ENCODE measurements around the gene KRTAP5-4. TPM values are rescaled to one million over a fixed set of nuclear protein-coding genes. Genes with fewer than 3 reads are reported as not detected.
"Not testable (repeated sequence)": the region's sequence is repeated elsewhere in the genome, so short reads cannot be mapped to it uniquely, and the experiment has no call there.

KRTAP5-4 gene
- total RNA-seq, 1 donor from 2014 or later: not detected

GRCh38 chr11:1653541-1654387 is 31.8 kb upstream of the KRTAP5-4 start:
- DNase-seq (ENCODE audit: extremely low read depth, low read depth, low spot score): no peak

- no peak for DNase-seq (ENCODE audit: extremely low read depth, low read depth, low spot score)
Measured at GRCh38 chr11:1652771-1653540, 31.0 kb upstream of the KRTAP5-4 start.

GRCh38 chr11:1652442-1652770 is 30.5 kb upstream of the KRTAP5-4 start:
- no peak for DNase-seq (ENCODE audit: extremely low read depth, low read depth, low spot score)

GRCh38 chr11:1652026-1652425 is 30.1 kb upstream of the KRTAP5-4 start:
- DNase-seq (ENCODE audit: extremely low read depth, low read depth, low spot score): no peak

DNA sequence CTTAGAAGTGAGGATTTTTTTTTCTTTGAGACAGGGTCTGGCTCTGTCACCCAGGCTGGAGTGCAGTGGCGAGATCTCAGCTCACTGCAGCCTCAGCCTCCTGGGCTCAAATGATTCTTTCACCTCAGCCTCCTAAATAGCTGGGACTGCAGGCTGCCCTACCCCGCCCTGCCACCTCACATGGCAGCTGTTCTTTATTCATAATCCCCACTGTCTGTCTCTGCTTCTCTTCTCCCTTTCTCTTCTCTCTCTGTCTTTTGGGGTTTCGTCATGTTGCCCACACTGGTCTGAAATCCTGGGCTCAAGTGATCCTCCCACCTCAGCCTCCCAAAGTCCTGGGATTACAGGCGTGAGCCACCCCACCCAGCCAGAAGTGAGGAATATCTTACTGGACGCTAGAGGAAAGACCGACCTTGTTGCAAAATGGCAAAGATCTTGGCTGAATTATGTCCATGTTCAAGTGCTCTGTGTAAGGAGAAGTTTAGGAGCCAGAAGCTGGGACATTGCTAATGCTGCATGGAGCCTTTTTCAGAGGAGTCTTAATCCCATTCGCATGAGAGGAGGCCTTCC is 29.6 kb upstream of the KRTAP5-4 start:
- DNase-seq (ENCODE audit: extremely low read depth, low read depth, low spot score): no peak

DNA sequence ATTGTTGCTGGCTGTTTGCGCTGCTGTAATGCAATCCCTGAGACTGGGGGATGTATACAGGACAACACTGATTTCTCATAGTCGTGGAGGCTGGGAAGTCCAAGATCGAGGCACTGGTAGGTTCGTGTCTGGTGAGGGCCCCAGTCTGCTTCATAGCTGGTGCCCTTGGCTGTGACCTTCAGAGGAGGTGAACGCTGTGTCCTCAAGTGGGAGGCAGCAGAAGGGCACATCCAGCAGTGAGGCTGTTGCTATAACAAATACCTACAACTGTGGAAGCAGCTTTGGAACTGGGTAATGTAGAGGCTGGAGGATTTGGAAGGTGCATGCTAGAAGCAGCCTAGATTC is 29.0 kb upstream of the KRTAP5-4 start:
- no peak for DNase-seq (ENCODE audit: extremely low read depth, low read depth, low spot score)

DNA sequence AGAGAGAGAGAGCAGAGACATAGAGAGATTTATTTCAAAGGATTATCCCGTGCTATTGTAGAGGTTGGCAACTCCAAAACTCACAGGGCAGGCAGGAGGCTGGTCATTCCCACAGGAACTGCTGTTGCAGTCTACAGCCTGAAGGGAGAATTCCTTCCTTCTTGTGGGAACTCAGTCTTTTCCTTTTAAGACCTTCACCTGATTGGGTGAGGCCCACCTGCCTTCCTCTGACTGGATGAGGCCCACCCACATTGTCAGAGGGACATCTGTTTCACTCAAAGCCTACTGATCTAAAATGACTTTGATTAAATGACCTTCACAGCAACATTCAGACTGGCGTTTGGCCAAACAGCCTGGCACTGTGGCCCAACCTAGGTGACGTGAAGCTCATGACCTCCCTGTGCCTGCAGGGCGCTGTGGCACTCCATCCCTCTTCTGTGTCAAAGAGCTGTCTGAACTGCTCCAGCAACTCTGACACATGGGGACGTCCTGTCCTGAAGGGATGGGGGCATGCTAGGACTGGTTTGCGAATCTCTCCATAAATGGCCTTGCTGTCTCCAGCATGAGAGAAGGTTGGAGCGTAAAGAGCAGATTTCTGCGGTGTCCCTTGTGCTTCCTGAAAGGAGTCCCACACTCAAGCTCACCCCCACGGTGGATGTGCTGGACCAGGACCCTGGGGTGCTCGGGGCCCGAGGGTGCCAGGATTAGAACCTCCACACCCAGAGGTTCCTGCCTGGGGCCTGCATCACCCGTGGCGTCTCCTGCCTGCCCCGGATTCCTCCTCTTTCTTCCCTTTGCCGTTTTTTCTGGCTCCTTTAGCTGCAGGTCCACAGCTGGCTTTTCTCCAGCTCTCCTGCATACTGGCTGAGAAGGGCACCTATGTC is 28.3 kb upstream of the KRTAP5-4 start:
- no peak for DNase-seq (ENCODE audit: extremely low read depth, low read depth, low spot score)

GRCh38 chr11:1648653-1649420 is 26.9 kb upstream of the KRTAP5-4 start:
- no peak for DNase-seq (ENCODE audit: extremely low read depth, low read depth, low spot score)

DNA sequence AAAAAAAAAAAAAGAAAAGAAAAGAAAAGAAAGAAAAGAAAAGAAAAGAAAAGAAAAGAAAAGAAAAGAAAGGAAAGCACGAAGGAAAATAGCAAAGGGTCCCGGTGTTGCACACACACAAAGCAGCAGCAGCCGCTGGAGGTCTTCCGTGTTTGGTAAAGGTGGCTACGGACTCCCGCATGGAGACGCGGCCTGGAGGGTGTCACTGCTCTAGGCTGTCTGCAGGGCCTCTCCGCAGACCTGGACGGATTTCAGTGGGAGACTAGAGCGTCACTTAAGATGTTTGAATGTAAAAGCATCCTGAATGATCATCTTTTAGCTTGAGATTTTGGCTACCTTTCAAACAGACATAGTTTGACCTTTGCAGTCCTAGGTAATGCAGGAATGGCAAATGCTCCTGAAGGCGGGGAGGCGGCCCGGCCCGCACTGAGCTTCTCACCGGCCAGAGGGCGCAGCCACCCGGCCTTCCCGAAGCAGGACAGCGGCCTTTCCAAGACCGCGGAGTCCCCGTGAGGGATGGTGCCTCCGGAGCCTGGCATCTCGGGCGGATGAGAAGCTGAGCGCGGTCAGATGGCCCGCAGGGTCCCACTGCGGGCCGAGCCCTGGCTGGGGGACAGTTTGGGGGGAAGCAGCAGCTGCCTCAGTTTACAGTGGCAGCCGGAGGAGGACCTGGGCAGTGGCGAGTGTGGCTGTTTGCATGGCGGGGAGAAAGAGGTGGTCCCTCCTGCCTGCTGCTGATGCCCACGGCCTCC is 26.1 kb upstream of the KRTAP5-4 start:
- DNase-seq (ENCODE audit: extremely low read depth, low read depth, low spot score): no peak

GRCh38 chr11:1646540-1646939 is 24.6 kb upstream of the KRTAP5-4 start:
- not testable (repeated sequence) for DNase-seq (ENCODE audit: extremely low read depth, low read depth, low spot score)

- DNase-seq (ENCODE audit: extremely low read depth, low read depth, low spot score): no peak
Measured at GRCh38 chr11:1645357-1645821, 23.5 kb upstream of the KRTAP5-4 start.

DNA sequence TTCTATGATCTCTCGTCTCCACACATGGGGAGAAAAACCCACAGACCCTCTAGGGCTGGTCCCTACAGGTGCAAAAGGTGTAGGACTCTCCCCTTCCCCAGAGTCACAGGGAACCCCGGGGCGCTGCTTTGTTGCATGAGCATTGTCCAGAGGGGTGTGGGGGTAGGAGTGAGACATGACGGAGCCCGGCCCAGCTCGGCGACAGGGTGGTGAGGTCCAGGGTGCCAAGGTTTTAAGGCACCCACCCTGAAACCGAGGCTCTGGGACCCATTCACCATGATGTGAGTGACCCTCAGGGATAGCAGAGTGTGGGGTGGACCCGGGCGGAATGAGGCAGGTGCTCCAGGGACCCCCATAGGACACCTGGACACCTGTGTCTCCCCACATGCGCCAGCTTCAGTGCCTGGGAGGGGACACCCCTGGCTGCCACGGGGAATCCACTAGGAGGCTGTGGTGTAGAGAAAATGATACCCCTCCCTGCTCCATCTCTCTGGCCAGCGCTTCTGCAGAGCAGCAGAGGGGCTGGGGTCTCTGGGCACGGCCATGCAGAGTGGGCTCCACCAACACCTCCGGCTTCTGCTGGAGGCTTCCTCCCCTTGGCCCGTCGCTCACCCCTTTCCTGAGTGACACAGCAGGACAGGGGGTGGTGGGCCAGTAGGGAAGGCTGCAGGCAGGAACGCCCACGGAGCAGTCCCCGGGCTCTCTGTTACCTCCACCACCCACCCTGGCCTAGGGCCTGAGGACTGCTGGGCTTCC is 22.8 kb upstream of the KRTAP5-4 start:
- DNase-seq (ENCODE audit: extremely low read depth, low read depth, low spot score): no peak

- no peak for DNase-seq (ENCODE audit: extremely low read depth, low read depth, low spot score)
Measured at GRCh38 chr11:1643146-1643690, 21.3 kb upstream of the KRTAP5-4 start.

GRCh38 chr11:1642288-1643145 is 20.6 kb upstream of the KRTAP5-4 start:
- DNase-seq (ENCODE audit: extremely low read depth, low read depth, low spot score): no peak

GRCh38 chr11:1641096-1641495 is 19.2 kb upstream of the KRTAP5-4 start:
- DNase-seq (ENCODE audit: extremely low read depth, low read depth, low spot score): no peak

- no peak for DNase-seq (ENCODE audit: extremely low read depth, low read depth, low spot score)
Measured at GRCh38 chr11:1640076-1640946, 18.4 kb upstream of the KRTAP5-4 start.
